ENCODE data around the gene MARCHF7.
"Not testable (repeated sequence)": the region's sequence is repeated elsewhere in the genome, so short reads cannot be mapped to it uniquely, and the experiment has no call there.

The MARCHF7 gene, protein sequence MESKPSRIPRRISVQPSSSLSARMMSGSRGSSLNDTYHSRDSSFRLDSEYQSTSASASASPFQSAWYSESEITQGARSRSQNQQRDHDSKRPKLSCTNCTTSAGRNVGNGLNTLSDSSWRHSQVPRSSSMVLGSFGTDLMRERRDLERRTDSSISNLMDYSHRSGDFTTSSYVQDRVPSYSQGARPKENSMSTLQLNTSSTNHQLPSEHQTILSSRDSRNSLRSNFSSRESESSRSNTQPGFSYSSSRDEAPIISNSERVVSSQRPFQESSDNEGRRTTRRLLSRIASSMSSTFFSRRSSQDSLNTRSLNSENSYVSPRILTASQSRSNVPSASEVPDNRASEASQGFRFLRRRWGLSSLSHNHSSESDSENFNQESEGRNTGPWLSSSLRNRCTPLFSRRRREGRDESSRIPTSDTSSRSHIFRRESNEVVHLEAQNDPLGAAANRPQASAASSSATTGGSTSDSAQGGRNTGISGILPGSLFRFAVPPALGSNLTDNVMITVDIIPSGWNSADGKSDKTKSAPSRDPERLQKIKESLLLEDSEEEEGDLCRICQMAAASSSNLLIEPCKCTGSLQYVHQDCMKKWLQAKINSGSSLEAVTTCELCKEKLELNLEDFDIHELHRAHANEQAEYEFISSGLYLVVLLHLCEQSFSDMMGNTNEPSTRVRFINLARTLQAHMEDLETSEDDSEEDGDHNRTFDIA

GRCh38 chr2:159712143-159712928, at the start of gene MARCHF7:
Gene MARCHF7, plus strand, starts transcription at chr2:159712506. Its CDS starts 16,517 bp downstream, at chr2:159729023.
- DNase-seq (ENCODE audit: low spot score): peak; percentile 94

DNA sequence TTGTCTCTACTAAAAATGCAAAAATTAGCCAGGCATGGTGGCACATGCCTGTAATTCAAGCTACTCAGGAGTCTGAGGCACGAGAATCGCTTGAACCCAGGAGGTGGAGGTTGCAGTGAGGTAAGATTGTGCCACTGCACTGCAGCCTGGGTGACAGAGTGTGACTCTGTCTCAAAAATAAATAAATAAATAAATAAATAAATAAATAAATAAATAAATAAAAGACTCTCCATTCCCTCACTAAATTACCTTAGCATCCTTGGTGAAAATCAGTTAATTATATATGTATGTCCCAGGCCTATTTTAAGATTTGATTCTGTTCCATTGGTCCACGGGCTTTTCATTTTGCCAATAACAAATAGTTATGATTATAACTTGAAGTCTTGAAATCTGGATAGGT, 44.9 kb upstream of the MARCHF7 start:
- DNase-seq (ENCODE audit: low spot score): not testable (repeated sequence)

GRCh38 chr2:159671047-159671446, 41.3 kb upstream of the MARCHF7 start:
- DNase-seq (ENCODE audit: low spot score): no peak

GRCh38 chr2:159677654-159678053, 34.7 kb upstream of the MARCHF7 start:
- DNase-seq (ENCODE audit: low spot score): no peak

GRCh38 chr2:159680692-159681091, 31.6 kb upstream of the MARCHF7 start:
- no peak for DNase-seq (ENCODE audit: low spot score)

DNA sequence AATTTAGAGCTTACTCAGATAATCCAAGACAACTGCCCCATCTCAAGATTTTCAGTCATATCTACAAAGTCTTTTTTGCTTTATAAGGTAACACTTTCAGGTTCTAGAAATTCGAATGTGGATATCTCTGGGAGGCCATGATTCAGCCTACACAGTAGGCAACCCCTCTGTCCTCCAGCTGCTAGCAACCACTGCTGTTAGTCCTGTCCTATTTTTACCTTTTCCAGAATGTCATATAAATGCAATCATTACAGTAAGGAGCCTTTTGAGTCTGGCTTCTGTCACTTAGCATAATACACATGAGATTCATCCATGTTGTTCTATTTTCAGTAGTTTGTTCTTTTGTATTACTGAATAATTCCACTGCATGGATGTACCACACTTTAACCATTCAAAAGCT, 28.5 kb upstream of the MARCHF7 start:
- peak; percentile 6 for DNase-seq (ENCODE audit: low spot score)

GRCh38 chr2:159684796-159685195, 27.5 kb upstream of the MARCHF7 start:
- peak; percentile 51 for DNase-seq (ENCODE audit: low spot score)

DNA sequence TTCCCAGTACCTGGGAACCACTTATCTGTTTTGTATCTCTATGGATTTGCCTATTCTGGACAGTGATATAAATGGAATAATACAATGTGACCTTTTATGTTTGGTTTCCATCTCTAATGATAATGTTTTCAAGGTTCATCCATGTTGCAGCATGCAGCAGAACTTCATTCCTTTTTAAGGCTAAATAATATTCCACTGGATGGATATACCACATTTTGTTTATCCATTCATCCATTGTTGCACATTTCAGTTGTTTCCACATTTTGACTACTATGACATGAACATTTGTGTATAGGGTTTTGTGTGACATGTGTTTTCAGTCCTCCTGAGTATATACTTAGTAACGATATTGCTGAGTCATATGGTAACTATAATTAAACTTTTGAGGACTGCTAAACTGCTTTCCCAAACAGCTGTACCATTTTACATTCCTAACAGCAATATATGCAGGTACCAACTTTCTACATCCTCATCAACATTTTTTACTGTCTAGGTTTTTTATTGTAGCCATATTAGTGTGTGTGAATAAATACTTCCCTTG, 17.7 kb upstream of the MARCHF7 start:
- no peak for DNase-seq (ENCODE audit: low spot score)

DNA sequence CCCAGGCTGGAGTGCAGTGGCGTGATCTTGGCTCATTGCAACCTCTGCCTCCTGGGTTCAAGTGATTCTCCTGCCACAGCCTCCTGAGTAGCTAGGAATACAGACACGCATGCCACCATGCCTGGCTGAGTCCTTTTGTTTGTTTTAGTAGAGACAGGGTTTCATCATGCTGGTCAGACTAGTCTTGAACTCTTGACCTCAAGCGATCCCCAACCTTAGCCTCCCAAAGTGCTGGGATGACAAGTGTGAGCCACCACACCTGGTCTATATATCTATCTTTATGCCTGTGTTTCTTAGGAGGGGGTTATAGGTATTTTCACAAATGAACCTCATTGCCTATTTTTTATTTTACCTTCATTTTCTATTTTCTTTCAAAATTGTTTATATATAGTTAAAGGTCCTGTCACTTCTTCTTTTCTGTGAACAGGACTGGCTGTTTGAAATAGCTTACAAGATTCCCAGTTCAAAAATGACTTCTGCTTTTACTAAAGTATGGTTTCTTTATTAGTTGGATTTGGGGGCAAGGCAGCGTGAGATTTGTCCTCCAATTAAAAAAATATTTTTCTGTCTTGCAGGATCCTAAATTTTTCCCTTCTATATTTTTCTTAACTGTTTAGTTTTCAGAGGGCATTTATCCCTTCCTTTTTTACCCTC, 16.4 kb upstream of the MARCHF7 start:
- DNase-seq (ENCODE audit: low spot score): no peak

DNA sequence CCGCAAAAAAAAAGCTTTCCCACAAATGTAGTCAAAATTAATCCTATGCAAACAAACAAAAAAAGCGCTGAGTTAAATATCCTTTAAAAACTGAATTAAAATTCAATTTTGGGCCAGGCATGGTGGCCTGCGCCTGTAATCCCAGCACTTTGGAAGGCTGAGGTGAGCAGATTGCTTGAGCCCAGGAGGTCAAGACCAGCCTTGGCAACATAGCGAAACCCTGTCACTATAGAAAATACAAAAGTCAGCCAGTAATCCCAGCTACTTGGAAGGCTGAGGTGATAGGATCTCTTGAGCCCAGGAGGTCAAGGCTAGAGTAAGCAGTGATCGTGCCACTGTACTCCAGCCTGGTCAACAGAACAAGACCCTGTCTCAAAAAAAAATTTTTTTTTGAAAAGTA, 8.8 kb upstream of the MARCHF7 start:
- DNase-seq (ENCODE audit: low spot score): no peak

GRCh38 chr2:159706385-159706980, 5.8 kb upstream of the MARCHF7 start:
- no peak for DNase-seq (ENCODE audit: low spot score)

- no peak for DNase-seq (ENCODE audit: low spot score)
Observed at GRCh38 chr2:159708066-159708760, 4.1 kb upstream of the MARCHF7 start.

DNA sequence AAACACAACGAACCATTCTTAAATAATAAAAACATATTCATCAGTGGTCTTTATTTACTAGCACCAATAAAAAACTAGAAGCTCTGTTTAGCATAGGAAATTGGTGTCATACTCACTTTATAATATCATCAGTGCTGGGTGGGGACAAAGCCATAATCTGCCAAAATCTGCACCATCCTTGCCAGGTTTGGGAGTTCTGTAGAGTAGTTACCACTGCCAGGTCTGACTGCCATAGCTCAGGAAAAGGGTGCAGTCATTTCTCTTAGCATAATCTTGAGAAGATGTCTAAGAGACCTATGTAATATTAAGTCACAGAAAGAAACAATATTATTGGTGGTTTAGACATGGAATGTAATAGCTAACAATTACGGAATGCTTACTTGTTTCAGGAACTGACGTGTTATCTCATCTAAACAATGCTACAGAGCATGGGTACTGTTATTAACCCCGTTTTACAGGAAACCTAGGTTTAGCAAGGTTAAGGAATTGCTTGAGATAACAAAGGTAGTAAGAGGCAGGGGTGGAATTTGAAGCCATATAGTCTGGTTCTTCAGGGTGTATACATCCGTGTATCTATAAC, 1.6 kb upstream of the MARCHF7 start:
- no peak for DNase-seq (ENCODE audit: low spot score)

DNA sequence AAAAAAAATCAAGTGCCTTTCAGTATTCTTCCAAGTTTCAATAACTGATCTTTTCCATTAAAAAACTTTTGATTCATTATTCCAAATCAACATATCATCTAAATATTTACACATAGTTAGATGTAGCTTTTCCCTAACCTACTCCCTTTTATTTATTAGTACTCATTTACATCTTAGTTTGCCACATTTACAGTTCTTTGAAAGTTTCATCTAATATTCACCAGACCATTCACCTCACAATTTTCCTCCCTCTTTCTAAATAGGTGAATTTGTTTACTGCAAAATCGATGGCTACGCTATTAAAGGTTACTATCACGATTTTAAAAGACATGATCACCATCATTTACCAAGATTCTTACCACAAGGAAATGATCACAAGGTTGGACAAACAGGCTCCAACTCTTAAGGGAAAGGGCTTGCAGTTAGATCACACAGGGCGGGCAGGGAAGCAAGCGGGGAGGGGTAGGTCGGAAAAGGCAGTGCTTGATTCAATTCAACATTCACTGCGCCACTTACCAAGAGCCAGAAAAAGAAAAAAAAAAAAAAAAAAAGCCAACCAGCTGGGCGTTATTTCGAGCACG, 654 bp upstream of the MARCHF7 start:
- DNase-seq (ENCODE audit: low spot score): no peak

GRCh38 chr2:159712929-159713420, 669 bp downstream of the MARCHF7 start:
- no peak for DNase-seq (ENCODE audit: low spot score)

DNA sequence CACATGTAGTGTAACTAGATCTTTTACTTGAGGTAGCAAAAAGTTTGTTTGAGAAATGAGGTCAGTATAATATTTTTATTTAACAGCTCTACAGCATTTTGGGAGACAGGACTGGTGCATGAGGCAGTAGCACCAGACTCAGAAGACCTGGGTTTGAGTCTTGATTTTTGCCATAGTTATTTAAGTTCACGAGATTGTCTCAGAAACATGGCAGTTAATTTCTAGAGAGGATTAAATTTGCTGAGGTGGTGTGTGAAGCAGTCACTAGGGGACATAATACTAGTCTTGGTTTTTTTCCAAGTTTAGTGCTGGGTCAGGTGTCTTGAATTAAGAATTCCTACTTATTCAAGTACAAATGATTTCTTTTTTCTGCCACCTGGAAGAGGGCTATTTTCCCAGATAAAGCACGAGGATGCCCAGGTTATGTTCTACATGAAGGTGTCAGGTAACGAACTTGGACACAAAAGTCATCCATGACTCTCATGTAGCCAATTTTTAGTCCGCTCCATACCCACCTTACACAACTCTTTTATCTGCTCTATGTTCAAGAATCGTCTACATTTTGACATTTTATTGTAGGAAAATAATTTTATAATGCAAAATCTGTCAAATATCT, 1.4 kb downstream of the MARCHF7 start:
- DNase-seq (ENCODE audit: low spot score): no peak

- DNase-seq (ENCODE audit: low spot score): peak; percentile 79
Observed at GRCh38 chr2:159714247-159714930, 2.1 kb downstream of the MARCHF7 start.

GRCh38 chr2:159715451-159715850, 3.1 kb downstream of the MARCHF7 start:
- no peak for DNase-seq (ENCODE audit: low spot score)

- DNase-seq (ENCODE audit: low spot score): not testable (repeated sequence)
Observed at GRCh38 chr2:159716409-159716808, 4.1 kb downstream of the MARCHF7 start.
